SH-SY5Y (cell line): ENCODE results near the gene SLC5A6.

Source experiments
- GATA2 ChIP-seq: IDR thresholded peaks from 2 replicates; pipeline ENCODE4 v1.6.1; 2011; ENCODE audit warnings: mild to moderate bottlenecking, low read depth, low read length
- GATA3 ChIP-seq: IDR thresholded peaks from 2 replicates; pipeline ENCODE4 v1.6.1; 2011; ENCODE audit warnings: low read depth, mild to moderate bottlenecking, low read length, moderate library complexity

- TF ChIP-seq GATA3 (no peak), GATA2 (no peak)
Measured at GRCh38 chr2:27231921-27232320, 19.9 kb upstream of the SLC5A6 start.
